Measurements from ENCODE around the gene NCEH1. TPM values are rescaled to one million over a fixed set of nuclear protein-coding genes. Genes with fewer than 3 reads are reported as not detected.

The NCEH1 gene
- total and polyA plus RNA-seq, 10 of the 15 experiments (the other 5 are each of a cell fraction or from before 2014, with no cell fraction given): 1.8 to 8.1 (median 4.5) TPM

DNA sequence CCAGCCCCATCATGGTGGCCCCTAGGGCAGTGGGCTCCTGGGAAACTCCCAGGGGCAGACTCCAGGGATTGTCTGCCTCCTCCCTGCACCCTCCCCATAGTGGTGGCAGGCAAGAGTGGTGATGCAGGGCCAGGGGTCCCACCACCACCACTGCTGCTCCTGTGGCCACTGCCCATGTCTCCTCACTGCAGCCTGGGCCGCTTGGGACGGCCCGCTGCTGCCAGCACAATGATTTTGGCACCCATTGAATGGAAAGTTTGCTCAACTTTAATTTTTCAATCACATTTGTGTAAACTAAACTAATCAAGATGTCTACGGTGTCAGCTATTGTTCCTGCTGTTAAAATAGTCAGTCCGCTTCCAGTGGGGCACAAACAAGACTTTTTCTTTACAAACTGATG is 95.6 kb downstream of the NCEH1 start:
- RAD21 ChIA-PET (ENCODE audit: unreplicated experiment): no interaction called here
- Histone ChIP-seq H3K4me2 (ENCODE audit: control insufficient read depth, insufficient read depth) (no peak overlapping the region), H3K4me3 (no peak overlapping the region), H3K9me3 (replicated peaks; ENCODE audit: control insufficient read depth, insufficient read depth, low read length) (peaks cover 12% of the 10 kb centered on the region; the same call in 2 of the 3 replicates), H4K20me1 (ENCODE audit: control insufficient read depth, insufficient read depth) (no peaks in the 10 kb centered on the region), H3K27me3 (replicated peaks in 1 of 2; ENCODE audit: control insufficient read depth in 2 of 2, insufficient read depth in 2 of 2, low read length in 1 of 2) (no peaks in the 10 kb centered on the region), H3K36me3 (ENCODE audit: control insufficient read depth in 2 of 2, insufficient read depth in 2 of 2, low read length in 1 of 2) (no peaks in the 10 kb centered on the region), H3K79me2 (ENCODE audit: control insufficient read depth, insufficient read depth, low read length) (no peaks in the 10 kb centered on the region), H3K4me1 (ENCODE audit: control insufficient read depth, insufficient read depth, low read length) (peaks cover 3% of the 10 kb centered on the region; the same call in 1 of the 2 replicates), H3K9ac (ENCODE audit: control insufficient read depth, insufficient read depth, low read length) (no peak overlapping the region), H2AFZ (ENCODE audit: control insufficient read depth, low read depth, low read length) (no peak overlapping the region), H3K27ac (ENCODE audit: control insufficient read depth, insufficient read depth) (no peak overlapping the region)
- intact Hi-C loops (cut with micrococcal nuclease; ENCODE audit: unreplicated experiment) (no loop called here), in situ Hi-C loops (cut with MboI) (no loop called here)
- DNase-seq (ENCODE audit: low read depth, low spot score) (no peak), FAIRE-seq (no peak), ATAC-seq (no peak)
- POLR2A ChIA-PET: no interaction called here
- CTCF ChIA-PET: interaction anchor here (1.3 to 1.7 kb wide), 2 partner anchors 8 to 18 kb away, joined by 5 to 7 read pairs; no protein-coding TSS in a partner anchor
- BruUV-seq (replicated peaks): no TSS peak
- WGBS (ENCODE audit: insufficient coverage, insufficient replicate concordance, low lambda C conversion rate, missing lambda C conversion rate): 89% methylated on average over 5 of the region's 5 CpGs
- SMC1A ChIA-PET (ENCODE audit: uncharacterized antibody, unreplicated experiment): interaction anchor here (0.5 to 1.7 kb wide), 3 partner anchors 8 to 1338 kb away, joined by 3 to 8 read pairs (median 4); no protein-coding TSS in a partner anchor
- no peak for TF ChIP-seq RB1 (IDR thresholded peaks at IDR 0.05; ENCODE audit: borderline replicate concordance)
- TF ChIP-seq SPI1 (IDR thresholded peaks at IDR 0.05; ENCODE audit: borderline replicate concordance, insufficient read depth, low read depth, low read length): no peak
- TF ChIP-seq, protein P1, sequence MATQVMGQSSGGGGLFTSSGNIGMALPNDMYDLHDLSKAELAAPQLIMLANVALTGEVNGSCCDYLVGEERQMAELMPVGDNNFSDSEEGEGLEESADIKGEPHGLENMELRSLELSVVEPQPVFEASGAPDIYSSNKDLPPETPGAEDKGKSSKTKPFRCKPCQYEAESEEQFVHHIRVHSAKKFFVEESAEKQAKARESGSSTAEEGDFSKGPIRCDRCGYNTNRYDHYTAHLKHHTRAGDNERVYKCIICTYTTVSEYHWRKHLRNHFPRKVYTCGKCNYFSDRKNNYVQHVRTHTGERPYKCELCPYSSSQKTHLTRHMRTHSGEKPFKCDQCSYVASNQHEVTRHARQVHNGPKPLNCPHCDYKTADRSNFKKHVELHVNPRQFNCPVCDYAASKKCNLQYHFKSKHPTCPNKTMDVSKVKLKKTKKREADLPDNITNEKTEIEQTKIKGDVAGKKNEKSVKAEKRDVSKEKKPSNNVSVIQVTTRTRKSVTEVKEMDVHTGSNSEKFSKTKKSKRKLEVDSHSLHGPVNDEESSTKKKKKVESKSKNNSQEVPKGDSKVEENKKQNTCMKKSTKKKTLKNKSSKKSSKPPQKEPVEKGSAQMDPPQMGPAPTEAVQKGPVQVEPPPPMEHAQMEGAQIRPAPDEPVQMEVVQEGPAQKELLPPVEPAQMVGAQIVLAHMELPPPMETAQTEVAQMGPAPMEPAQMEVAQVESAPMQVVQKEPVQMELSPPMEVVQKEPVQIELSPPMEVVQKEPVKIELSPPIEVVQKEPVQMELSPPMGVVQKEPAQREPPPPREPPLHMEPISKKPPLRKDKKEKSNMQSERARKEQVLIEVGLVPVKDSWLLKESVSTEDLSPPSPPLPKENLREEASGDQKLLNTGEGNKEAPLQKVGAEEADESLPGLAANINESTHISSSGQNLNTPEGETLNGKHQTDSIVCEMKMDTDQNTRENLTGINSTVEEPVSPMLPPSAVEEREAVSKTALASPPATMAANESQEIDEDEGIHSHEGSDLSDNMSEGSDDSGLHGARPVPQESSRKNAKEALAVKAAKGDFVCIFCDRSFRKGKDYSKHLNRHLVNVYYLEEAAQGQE (IDR thresholded peaks at IDR 0.05; ENCODE audit: low read depth, low read length): no peak
- no peak for TF ChIP-seq NFYA (IDR thresholded peaks at IDR 0.05; ENCODE audit: borderline replicate concordance, low read depth, low read length)
- no peak for TF ChIP-seq PBX3 (IDR thresholded peaks at IDR 0.05; ENCODE audit: insufficient replicate concordance, low read depth, low read length)
- no peak for TF ChIP-seq PML (IDR thresholded peaks at IDR 0.05; ENCODE audit: low read length)
- TF ChIP-seq, protein P2, sequence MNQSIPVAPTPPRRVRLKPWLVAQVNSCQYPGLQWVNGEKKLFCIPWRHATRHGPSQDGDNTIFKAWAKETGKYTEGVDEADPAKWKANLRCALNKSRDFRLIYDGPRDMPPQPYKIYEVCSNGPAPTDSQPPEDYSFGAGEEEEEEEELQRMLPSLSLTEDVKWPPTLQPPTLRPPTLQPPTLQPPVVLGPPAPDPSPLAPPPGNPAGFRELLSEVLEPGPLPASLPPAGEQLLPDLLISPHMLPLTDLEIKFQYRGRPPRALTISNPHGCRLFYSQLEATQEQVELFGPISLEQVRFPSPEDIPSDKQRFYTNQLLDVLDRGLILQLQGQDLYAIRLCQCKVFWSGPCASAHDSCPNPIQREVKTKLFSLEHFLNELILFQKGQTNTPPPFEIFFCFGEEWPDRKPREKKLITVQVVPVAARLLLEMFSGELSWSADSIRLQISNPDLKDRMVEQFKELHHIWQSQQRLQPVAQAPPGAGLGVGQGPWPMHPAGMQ (IDR thresholded peaks at IDR 0.05; ENCODE audit: borderline replicate concordance): no peak
- TF ChIP-seq ATF7 (IDR thresholded peaks at IDR 0.05; ENCODE audit: low read depth): no peak
- no peak for TF ChIP-seq TARDBP (IDR thresholded peaks at IDR 0.05; ENCODE audit: borderline replicate concordance)
- TF ChIP-seq CEBPB (IDR thresholded peaks at IDR 0.05; ENCODE audit: borderline replicate concordance in 1 of 2, low read depth in 2 of 2, low read length in 2 of 2): no peak
- TF ChIP-seq, protein P3, sequence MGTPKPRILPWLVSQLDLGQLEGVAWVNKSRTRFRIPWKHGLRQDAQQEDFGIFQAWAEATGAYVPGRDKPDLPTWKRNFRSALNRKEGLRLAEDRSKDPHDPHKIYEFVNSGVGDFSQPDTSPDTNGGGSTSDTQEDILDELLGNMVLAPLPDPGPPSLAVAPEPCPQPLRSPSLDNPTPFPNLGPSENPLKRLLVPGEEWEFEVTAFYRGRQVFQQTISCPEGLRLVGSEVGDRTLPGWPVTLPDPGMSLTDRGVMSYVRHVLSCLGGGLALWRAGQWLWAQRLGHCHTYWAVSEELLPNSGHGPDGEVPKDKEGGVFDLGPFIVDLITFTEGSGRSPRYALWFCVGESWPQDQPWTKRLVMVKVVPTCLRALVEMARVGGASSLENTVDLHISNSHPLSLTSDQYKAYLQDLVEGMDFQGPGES (IDR thresholded peaks at IDR 0.05): no peak
- no peak for TF ChIP-seq ZNF384 (IDR thresholded peaks at IDR 0.05; ENCODE audit: borderline replicate concordance, low read depth, low read length)
- no peak for TF ChIP-seq ZZZ3 (IDR thresholded peaks at IDR 0.05; ENCODE audit: control insufficient read depth, insufficient read length, low read depth)
- no peak for TF ChIP-seq IKZF1 (conservative IDR thresholded peaks at IDR 0.05)
- TF ChIP-seq IRF4 (IDR thresholded peaks at IDR 0.05; ENCODE audit: low read depth, low read length): no peak
